Mesenchymal stem cell (in vitro differentiated cells and primary cell): ENCODE data around the gene SERPINB13.

Experiments
- DNase-seq: peaks from one replicate; pipeline ENCODE4 v3.0.0-alpha.2; 2013
- H2AFZ ChIP-seq: one replicate; pipeline ENCODE4 v1.6.1; 2013; ENCODE audit warnings: low read depth, mild to moderate bottlenecking, control low read depth, inconsistent platforms, low read length, moderate library complexity
- H2AK5ac ChIP-seq: 2 replicates; pipeline ENCODE4 v1.6.1; 2013; ENCODE audit warnings: low read length, moderate library complexity, mild to moderate bottlenecking, inconsistent platforms; ENCODE audit not compliant: severe bottlenecking
- H2BK120ac ChIP-seq: one replicate; pipeline ENCODE4 v1.6.1; 2013; ENCODE audit warnings: low read depth, mild to moderate bottlenecking, inconsistent platforms, low read length, moderate library complexity
- H2BK12ac ChIP-seq, 2 experiments: one replicate each; pipeline ENCODE4 v1.6.1; 2013; ENCODE audit warnings: inconsistent platforms in 2 of 2, low read length in 2 of 2, mild to moderate bottlenecking in 2 of 2, moderate library complexity in 2 of 2, control low read depth in 1 of 2
- H2BK15ac ChIP-seq: one replicate; pipeline ENCODE4 v1.6.1; 2013; ENCODE audit warnings: mild to moderate bottlenecking, low read depth, inconsistent platforms; ENCODE audit not compliant: poor library complexity, severe bottlenecking
- H2BK5ac ChIP-seq: 2 replicates; pipeline ENCODE4 v1.6.1; 2013; ENCODE audit warnings: low read depth, mild to moderate bottlenecking, low read length, control low read depth, inconsistent platforms; ENCODE audit not compliant: poor library complexity, severe bottlenecking
- H3K14ac ChIP-seq, 2 experiments: one replicate each; pipeline ENCODE4 v1.6.1; 2013; ENCODE audit warnings: inconsistent platforms in 2 of 2, low read length in 2 of 2, control low read depth in 1 of 2, mild to moderate bottlenecking in 1 of 2, moderate library complexity in 1 of 2
- H3K18ac ChIP-seq, 2 experiments: one replicate each; pipeline ENCODE4 v1.6.1; 2013; ENCODE audit warnings: inconsistent platforms in 2 of 2, low read length in 2 of 2, control low read depth in 1 of 2, low read depth in 1 of 2, mild to moderate bottlenecking in 1 of 2
- H3K23ac ChIP-seq, 2 experiments: one replicate each; pipeline ENCODE4 v1.6.1; 2013; ENCODE audit warnings: inconsistent platforms in 2 of 2, low read length in 2 of 2, mild to moderate bottlenecking in 2 of 2, moderate library complexity in 2 of 2, control low read depth in 1 of 2
- H3K27ac ChIP-seq: 2 replicates; pipeline ENCODE4 v1.5.1; 2013; ENCODE audit warnings: mild to moderate bottlenecking, moderate library complexity, low read length, control low read depth, inconsistent platforms; ENCODE audit not compliant: poor library complexity, severe bottlenecking
- H3K27me3 ChIP-seq, 2 experiments: 2 replicates each; pipeline versions ENCODE4 v1.6.1 to v1.7.0; 2013; ENCODE audit warnings: low read length in 2 of 2, mild to moderate bottlenecking in 2 of 2, moderate library complexity in 2 of 2, control low read depth in 1 of 2, inconsistent platforms in 1 of 2; ENCODE audit not compliant: control insufficient read depth in 1 of 2, insufficient read depth in 1 of 2
- H3K36me3 ChIP-seq, 2 experiments: 2 replicates each; pipeline versions ENCODE4 v1.6.1 to v1.7.0; 2013; ENCODE audit warnings: low read length in 2 of 2, control low read depth in 1 of 2, inconsistent platforms in 1 of 2, low read depth in 1 of 2, mild to moderate bottlenecking in 1 of 2; ENCODE audit not compliant: insufficient read depth in 2 of 2, control insufficient read depth in 1 of 2
- H3K4ac ChIP-seq, 2 experiments: one replicate each; pipeline ENCODE4 v1.6.1; 2013; ENCODE audit warnings: inconsistent platforms in 2 of 2, low read length in 2 of 2, mild to moderate bottlenecking in 2 of 2, moderate library complexity in 2 of 2, control low read depth in 1 of 2, low read depth in 1 of 2
- H3K4me1 ChIP-seq: 2 replicates; pipeline ENCODE4 v1.6.1; 2013; ENCODE audit warnings: low read depth, low read length, control low read depth; ENCODE audit not compliant: control insufficient read depth, insufficient read depth
- H3K4me2 ChIP-seq: 2 replicates; pipeline ENCODE4 v1.6.1; 2013; ENCODE audit warnings: low read length, mild to moderate bottlenecking, inconsistent platforms; ENCODE audit not compliant: poor library complexity, severe bottlenecking
- H3K4me3 ChIP-seq, 2 experiments: 2 replicates each; pipeline versions ENCODE4 v1.5.1 to v1.7.0; 2013; ENCODE audit warnings: low read length in 2 of 2, mild to moderate bottlenecking in 2 of 2, control low read depth in 1 of 2, low read depth in 1 of 2; ENCODE audit not compliant: insufficient read depth in 1 of 2
- H3K79me1 ChIP-seq: replicated peaks from 2 replicates; pipeline ENCODE4 v1.6.1; 2013; ENCODE audit warnings: mild to moderate bottlenecking, control low read depth, low read length, inconsistent platforms; ENCODE audit not compliant: poor library complexity, severe bottlenecking
- H3K9ac ChIP-seq: 2 replicates; pipeline ENCODE4 v1.7.0; 2013; ENCODE audit warnings: mild to moderate bottlenecking, low read length, moderate library complexity
- H3K9me3 ChIP-seq: 2 replicates; pipeline ENCODE4 v1.7.0; 2013; ENCODE audit warnings: mild to moderate bottlenecking, low read length; ENCODE audit not compliant: control insufficient read depth
- H4K8ac ChIP-seq: one replicate; pipeline ENCODE4 v1.6.1; 2013; ENCODE audit warnings: inconsistent platforms, mild to moderate bottlenecking, low read length, moderate library complexity
- H4K91ac ChIP-seq: one replicate; pipeline ENCODE4 v1.6.1; 2013; ENCODE audit warnings: mild to moderate bottlenecking, low read length, inconsistent platforms
- WGBS: methylation state at CpG from one replicate; pipeline ENCODE4 v1.1.7; 2013; ENCODE audit warnings: mixed read lengths; 5-methylcytosine and 5-hydroxymethylcytosine counted together

Gene SERPINB13

DNA sequence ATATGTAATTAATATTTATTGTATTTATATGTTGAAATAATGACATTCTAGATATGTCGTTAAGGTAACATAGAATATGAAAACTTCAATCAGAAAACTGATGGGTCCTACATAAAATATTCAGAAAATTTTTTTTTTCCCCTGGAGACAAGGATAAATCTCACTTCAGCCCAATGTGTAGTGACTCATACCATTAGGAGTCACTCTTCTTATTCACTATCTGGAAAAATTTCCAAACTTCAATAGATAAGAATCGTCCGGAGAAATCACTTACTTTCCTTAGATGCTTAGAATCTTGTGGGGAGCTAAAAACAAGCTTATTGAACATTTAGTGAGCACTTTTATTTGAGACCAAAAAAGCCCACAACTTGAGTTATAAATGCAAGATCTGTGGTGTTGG is 4.6 kb downstream of the SERPINB13 start:
- Histone ChIP-seq H3K4me1 (no peaks in the 10 kb centered on the region), H3K9me3 (no peaks in the 10 kb centered on the region), H3K27me3 (no peaks in the 10 kb centered on the region), H2BK5ac (no peak overlapping the region), H4K91ac (no peak overlapping the region), H3K18ac (no peak overlapping the region), H3K9ac (no peak overlapping the region), H3K36me3 (no peaks in the 10 kb centered on the region), H3K4ac (no peak overlapping the region), H2BK120ac (no peak overlapping the region), H3K79me1 (no peaks in the 10 kb centered on the region), H3K27ac (no peak overlapping the region), H3K4me3 (no peak overlapping the region), H2BK12ac (no peak overlapping the region), H2AK5ac (no peak overlapping the region), H3K14ac (no peak overlapping the region), H4K8ac (no peak overlapping the region), H3K23ac (no peak overlapping the region), H2BK15ac (no peak overlapping the region), H2AFZ (no peak overlapping the region), H3K4me2 (no peak overlapping the region)
- no peak for DNase-seq
- WGBS, result no CpG with 5 or more reads among the region's 3 CpGs

DNA sequence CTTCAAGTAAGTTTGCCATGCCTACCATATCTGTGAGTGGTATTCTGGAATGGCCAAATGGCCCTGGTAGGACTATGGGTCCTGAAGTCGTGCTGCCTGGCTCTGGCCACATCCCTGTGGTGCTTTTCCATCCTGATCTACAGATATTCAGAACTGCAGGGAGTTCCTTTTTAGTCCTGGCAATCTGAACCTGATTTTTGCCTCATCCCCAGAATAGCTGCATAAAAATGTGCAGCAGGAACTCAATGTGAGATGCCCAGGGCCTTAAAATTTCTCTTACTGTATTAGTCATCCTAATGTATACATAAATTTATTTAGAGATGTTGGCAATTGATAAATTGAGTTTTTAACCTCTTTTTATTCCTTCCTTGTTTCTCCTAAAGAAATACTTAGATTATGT is 5.3 kb downstream of the SERPINB13 start:
- H3K4me3 ChIP-seq, result no peak overlapping the region
- no peaks in the 10 kb centered on the region for H3K9me3 ChIP-seq
- H2BK120ac ChIP-seq, result no peak overlapping the region
- no peak overlapping the region for H2BK12ac ChIP-seq
- no peak overlapping the region for H3K4me2 ChIP-seq
- DNase-seq, result no peak
- H4K91ac ChIP-seq, result no peak overlapping the region
- no peak overlapping the region for H2BK15ac ChIP-seq
- no peak overlapping the region for H4K8ac ChIP-seq
- no peak overlapping the region for H2BK5ac ChIP-seq
- no peaks in the 10 kb centered on the region for H3K27me3 ChIP-seq
- no peak overlapping the region for H3K23ac ChIP-seq
- no peak overlapping the region for H3K4ac ChIP-seq
- no peaks in the 10 kb centered on the region for H3K79me1 ChIP-seq
- no peak overlapping the region for H3K9ac ChIP-seq
- no peak overlapping the region for H2AFZ ChIP-seq
- no peak overlapping the region for H3K27ac ChIP-seq
- H3K18ac ChIP-seq, result no peak overlapping the region
- 42% methylated on average over 1 of the region's 1 CpG for WGBS
- no peaks in the 10 kb centered on the region for H3K4me1 ChIP-seq
- no peaks in the 10 kb centered on the region for H3K36me3 ChIP-seq
- H3K14ac ChIP-seq, result no peak overlapping the region
- H2AK5ac ChIP-seq, result no peak overlapping the region

DNA sequence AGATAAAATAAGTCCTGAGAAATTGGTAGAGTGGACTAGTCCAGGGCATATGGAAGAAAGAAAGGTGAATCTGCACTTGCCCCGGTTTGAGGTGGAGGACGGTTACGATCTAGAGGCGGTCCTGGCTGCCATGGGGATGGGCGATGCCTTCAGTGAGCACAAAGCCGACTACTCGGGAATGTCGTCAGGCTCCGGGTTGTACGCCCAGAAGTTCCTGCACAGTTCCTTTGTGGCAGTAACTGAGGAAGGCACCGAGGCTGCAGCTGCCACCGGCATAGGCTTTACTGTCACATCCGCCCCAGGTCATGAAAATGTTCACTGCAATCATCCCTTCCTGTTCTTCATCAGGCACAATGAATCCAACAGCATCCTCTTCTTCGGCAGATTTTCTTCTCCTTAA is 9.8 kb downstream of the SERPINB13 start:
- H3K4ac ChIP-seq, result no peak overlapping the region
- no peak overlapping the region for H2AK5ac ChIP-seq
- no peak overlapping the region for H2BK5ac ChIP-seq
- no peaks in the 10 kb centered on the region for H3K36me3 ChIP-seq
- no peak overlapping the region for H3K18ac ChIP-seq
- H2BK15ac ChIP-seq, result no peak overlapping the region
- H3K4me3 ChIP-seq, result no peak overlapping the region
- no peaks in the 10 kb centered on the region for H3K79me1 ChIP-seq
- no peaks in the 10 kb centered on the region for H3K4me1 ChIP-seq
- no peak overlapping the region for H3K27ac ChIP-seq
- H4K91ac ChIP-seq, result no peak overlapping the region
- H3K27me3 ChIP-seq, result no peaks in the 10 kb centered on the region
- no peak overlapping the region for H3K9ac ChIP-seq
- no peak overlapping the region for H3K23ac ChIP-seq
- no peak overlapping the region for H4K8ac ChIP-seq
- no peak for DNase-seq
- H3K4me2 ChIP-seq, result no peak overlapping the region
- no peaks in the 10 kb centered on the region for H3K9me3 ChIP-seq
- H2AFZ ChIP-seq, result no peak overlapping the region
- no peak overlapping the region for H3K14ac ChIP-seq
- no peak overlapping the region for H2BK12ac ChIP-seq
- WGBS, result 76% methylated on average over 14 of the region's 14 CpGs
- H2BK120ac ChIP-seq, result no peak overlapping the region

DNA sequence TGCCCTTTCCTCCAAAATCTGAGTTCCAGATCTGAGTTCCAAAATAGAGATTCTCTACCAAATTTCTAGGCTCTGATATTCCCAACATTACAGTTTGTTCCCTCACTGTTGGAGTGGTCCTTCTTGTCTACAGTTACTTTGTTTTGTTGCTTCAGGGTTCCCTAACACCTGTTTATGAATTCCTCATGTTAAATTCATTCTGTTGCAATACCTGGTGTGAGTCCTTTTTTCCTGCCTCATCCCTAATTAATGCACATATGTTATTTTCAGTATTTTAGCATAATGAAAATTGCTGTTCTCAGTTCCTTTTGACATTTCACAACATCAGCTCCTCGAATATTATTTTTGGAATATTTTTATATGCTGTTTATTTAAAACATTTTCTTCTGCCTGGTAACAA is 16.2 kb downstream of the SERPINB13 start:
- H2BK12ac ChIP-seq, result no peak overlapping the region
- H3K4ac ChIP-seq, result no peak overlapping the region
- no peak overlapping the region for H3K23ac ChIP-seq
- no peak overlapping the region for H2BK15ac ChIP-seq
- H4K91ac ChIP-seq, result no peak overlapping the region
- no peak for DNase-seq
- no peak overlapping the region for H3K27ac ChIP-seq
- no peak overlapping the region for H3K14ac ChIP-seq
- no peaks in the 10 kb centered on the region for H3K4me1 ChIP-seq
- no peak overlapping the region for H3K4me2 ChIP-seq
- no peak overlapping the region for H2BK5ac ChIP-seq
- no peak overlapping the region for H3K18ac ChIP-seq
- H3K36me3 ChIP-seq, result no peaks in the 10 kb centered on the region
- no peak overlapping the region for H3K9ac ChIP-seq
- no peaks in the 10 kb centered on the region for H3K79me1 ChIP-seq
- H3K27me3 ChIP-seq, result no peaks in the 10 kb centered on the region
- no peak overlapping the region for H3K4me3 ChIP-seq
- no peak overlapping the region for H2BK120ac ChIP-seq
- H2AK5ac ChIP-seq, result no peak overlapping the region
- no peak overlapping the region for H4K8ac ChIP-seq
- H3K9me3 ChIP-seq, result no peaks in the 10 kb centered on the region
- no peak overlapping the region for H2AFZ ChIP-seq
- no CpG with 5 or more reads among the region's 1 CpG for WGBS
